DND-41 (cell line): ENCODE results near the gene GPC3.

ENCODE experiments used
- EZH2 ChIP-seq: IDR thresholded peaks from 3 replicates; pipeline ENCODE4 v1.6.1; 2012; ENCODE audit warnings: borderline replicate concordance, low read depth, mild to moderate bottlenecking, moderate library complexity, low read length, inconsistent platforms; ENCODE audit not compliant: severe bottlenecking
- TF ChIP-seq, protein P1 (sequence below): IDR thresholded peaks from 2 replicates; pipeline ENCODE4 v1.5.1; 2012; ENCODE audit warnings: borderline replicate concordance, low read length, moderate library complexity, mild to moderate bottlenecking; ENCODE audit not compliant: poor library complexity, severe bottlenecking; ENCODE audit errors: extremely low read depth

GRCh38 chrX:133561251-133561650, 424.1 kb downstream of the GPC3 start:
- no peak for TF ChIP-seq EZH2
- TF ChIP-seq, protein P1, sequence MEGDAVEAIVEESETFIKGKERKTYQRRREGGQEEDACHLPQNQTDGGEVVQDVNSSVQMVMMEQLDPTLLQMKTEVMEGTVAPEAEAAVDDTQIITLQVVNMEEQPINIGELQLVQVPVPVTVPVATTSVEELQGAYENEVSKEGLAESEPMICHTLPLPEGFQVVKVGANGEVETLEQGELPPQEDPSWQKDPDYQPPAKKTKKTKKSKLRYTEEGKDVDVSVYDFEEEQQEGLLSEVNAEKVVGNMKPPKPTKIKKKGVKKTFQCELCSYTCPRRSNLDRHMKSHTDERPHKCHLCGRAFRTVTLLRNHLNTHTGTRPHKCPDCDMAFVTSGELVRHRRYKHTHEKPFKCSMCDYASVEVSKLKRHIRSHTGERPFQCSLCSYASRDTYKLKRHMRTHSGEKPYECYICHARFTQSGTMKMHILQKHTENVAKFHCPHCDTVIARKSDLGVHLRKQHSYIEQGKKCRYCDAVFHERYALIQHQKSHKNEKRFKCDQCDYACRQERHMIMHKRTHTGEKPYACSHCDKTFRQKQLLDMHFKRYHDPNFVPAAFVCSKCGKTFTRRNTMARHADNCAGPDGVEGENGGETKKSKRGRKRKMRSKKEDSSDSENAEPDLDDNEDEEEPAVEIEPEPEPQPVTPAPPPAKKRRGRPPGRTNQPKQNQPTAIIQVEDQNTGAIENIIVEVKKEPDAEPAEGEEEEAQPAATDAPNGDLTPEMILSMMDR, result no peak
